DND-41 (cell line): ENCODE measurements around the gene ETFRF1.
A peak's percentile ranks its signal among the peaks of the same experiment; 100 is the strongest.

Experiments
- ATAC-seq: fragments of 200-7000 bp; cut with Tn5 transposase; 3 replicates; pipeline ENCODE4 v1.9.1; 2021; ENCODE audit warnings: low read depth; ENCODE audit not compliant: insufficient read depth
- DNase-seq: peaks from one replicate; pipeline ENCODE4 v3.0.0-alpha.2; 2020
- H2AFZ ChIP-seq: 2 replicates; pipeline ENCODE4 v1.6.0; 2012; ENCODE audit warnings: low read depth, low read length
- H3K27ac ChIP-seq: 2 replicates; pipeline ENCODE4 v1.5.1; 2012; ENCODE audit warnings: low read length, inconsistent platforms
- H3K27me3 ChIP-seq: fragments of 200-600 bp; sonication (generic); 2 replicates; pipeline ENCODE4 v1.6.0; 2012; ENCODE audit warnings: low read length, mild to moderate bottlenecking, inconsistent platforms; ENCODE audit not compliant: insufficient read depth, poor library complexity
- H3K36me3 ChIP-seq: 2 replicates; pipeline ENCODE4 v1.5.1; 2012; ENCODE audit warnings: low read length, inconsistent platforms; ENCODE audit not compliant: insufficient read depth
- H3K4me1 ChIP-seq: 2 replicates; pipeline ENCODE4 v1.5.1; 2012; ENCODE audit warnings: mild to moderate bottlenecking, low read length; ENCODE audit not compliant: insufficient read depth
- H3K4me2 ChIP-seq: 2 replicates; pipeline ENCODE4 v1.6.0; 2012; ENCODE audit warnings: mild to moderate bottlenecking, moderate library complexity, low read length, inconsistent platforms; ENCODE audit not compliant: insufficient read depth
- H3K4me3 ChIP-seq, 2 experiments: fragments of 200-600 bp in 1 of 2; shearing (Covaris generic) in 1 of 2; 2 replicates each; pipeline ENCODE4 v1.5.1; 2012 to 2016; ENCODE audit warnings: inconsistent platforms in 2 of 2, low read length in 2 of 2, mild to moderate bottlenecking in 2 of 2, low read depth in 1 of 2, moderate library complexity in 1 of 2
- H3K79me2 ChIP-seq: 2 replicates; pipeline ENCODE4 v1.6.0; 2012; ENCODE audit warnings: low read length, inconsistent platforms; ENCODE audit not compliant: insufficient read depth
- H3K9ac ChIP-seq: 2 replicates; pipeline ENCODE4 v1.6.0; 2012; ENCODE audit warnings: low read depth, mild to moderate bottlenecking, inconsistent platforms, low read length, moderate library complexity
- H3K9me3 ChIP-seq: 2 replicates; pipeline ENCODE4 v1.5.1; 2012; ENCODE audit warnings: low read length, moderate library complexity, mild to moderate bottlenecking, inconsistent platforms; ENCODE audit not compliant: insufficient read depth, severe bottlenecking
- H4K20me1 ChIP-seq: 2 replicates; pipeline ENCODE4 v1.6.0; 2012; ENCODE audit warnings: low read length; ENCODE audit not compliant: insufficient read depth
- EZH2 ChIP-seq: IDR thresholded peaks from 3 replicates; pipeline ENCODE4 v1.6.1; 2012; ENCODE audit warnings: borderline replicate concordance, low read depth, mild to moderate bottlenecking, moderate library complexity, low read length, inconsistent platforms; ENCODE audit not compliant: severe bottlenecking
- TF ChIP-seq, protein P1 (sequence below): IDR thresholded peaks from 2 replicates; pipeline ENCODE4 v1.5.1; 2012; ENCODE audit warnings: borderline replicate concordance, low read length, moderate library complexity, mild to moderate bottlenecking; ENCODE audit not compliant: poor library complexity, severe bottlenecking; ENCODE audit errors: extremely low read depth

Gene ETFRF1, protein sequence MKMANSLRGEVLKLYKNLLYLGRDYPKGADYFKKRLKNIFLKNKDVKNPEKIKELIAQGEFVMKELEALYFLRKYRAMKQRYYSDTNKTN

DNA sequence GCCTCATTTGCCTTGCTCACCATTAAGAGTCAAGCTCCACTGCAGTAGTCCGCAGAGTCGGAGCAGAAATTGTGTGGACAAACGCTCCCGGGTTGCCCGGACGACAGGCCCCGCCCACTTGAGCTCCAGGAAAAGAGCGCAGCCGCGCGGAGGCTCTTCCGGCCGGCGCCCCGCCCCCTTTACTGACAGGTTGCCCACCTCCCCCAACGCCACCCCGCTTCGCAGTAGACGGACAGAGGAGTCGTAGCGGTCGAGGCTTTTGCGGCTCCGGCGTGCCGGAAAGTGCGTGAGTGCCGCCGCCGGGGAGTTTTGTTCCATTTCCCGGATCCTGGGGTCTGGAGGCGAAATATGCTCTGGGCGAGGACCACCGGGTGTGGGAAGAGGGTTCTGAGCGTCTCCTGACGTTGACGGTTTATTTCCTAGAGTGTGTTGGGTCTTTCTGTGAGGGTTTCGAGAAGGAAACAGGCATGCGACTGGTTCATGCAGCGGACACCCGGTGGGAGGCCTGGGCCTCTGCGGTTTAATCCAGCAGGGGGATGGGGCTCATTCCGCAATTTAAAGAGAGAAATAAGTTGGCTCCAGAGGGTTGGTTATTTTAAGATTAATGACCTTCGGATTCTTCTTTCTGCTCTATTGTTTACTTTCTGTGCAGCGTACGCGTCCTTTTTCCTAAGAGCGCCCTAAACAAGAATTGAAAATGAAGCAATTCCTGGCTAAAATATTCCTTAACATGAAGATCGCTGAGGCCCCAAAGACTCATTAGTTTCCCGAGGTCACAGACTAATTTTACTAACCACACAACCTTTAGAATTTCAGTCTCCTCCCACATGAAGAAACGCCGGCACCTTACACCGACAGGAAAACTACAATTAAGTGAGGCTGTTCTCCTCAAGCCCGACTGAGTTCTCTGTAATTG lies at the start of gene ETFRF1, which contains the start of gene DNAI7:
Gene ETFRF1 (plus strand): TSS at position 182 of the 916 bp plus-strand sequence. CDS start 8,720 bp downstream, outside the sequence.
Gene DNAI7 (minus strand): TSS at position 105 of the 916 bp plus-strand sequence. CDS start 82 bp downstream, at position 23.
- peaks cover 20% of the 10 kb centered on the region for H3K4me1 ChIP-seq
- DNase-seq, result peak; percentile 95
- H3K9me3 ChIP-seq, result no peaks in the 10 kb centered on the region
- peak; percentile 96 for ATAC-seq
- peak within 1 kb of the TSS; percentile 36 to 94 for H3K4me3 ChIP-seq
- no peaks in the 10 kb centered on the region for H3K27me3 ChIP-seq
- no peaks in the 10 kb centered on the region for H4K20me1 ChIP-seq
- TF ChIP-seq, protein P1, sequence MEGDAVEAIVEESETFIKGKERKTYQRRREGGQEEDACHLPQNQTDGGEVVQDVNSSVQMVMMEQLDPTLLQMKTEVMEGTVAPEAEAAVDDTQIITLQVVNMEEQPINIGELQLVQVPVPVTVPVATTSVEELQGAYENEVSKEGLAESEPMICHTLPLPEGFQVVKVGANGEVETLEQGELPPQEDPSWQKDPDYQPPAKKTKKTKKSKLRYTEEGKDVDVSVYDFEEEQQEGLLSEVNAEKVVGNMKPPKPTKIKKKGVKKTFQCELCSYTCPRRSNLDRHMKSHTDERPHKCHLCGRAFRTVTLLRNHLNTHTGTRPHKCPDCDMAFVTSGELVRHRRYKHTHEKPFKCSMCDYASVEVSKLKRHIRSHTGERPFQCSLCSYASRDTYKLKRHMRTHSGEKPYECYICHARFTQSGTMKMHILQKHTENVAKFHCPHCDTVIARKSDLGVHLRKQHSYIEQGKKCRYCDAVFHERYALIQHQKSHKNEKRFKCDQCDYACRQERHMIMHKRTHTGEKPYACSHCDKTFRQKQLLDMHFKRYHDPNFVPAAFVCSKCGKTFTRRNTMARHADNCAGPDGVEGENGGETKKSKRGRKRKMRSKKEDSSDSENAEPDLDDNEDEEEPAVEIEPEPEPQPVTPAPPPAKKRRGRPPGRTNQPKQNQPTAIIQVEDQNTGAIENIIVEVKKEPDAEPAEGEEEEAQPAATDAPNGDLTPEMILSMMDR, result no peak
- no peak for TF ChIP-seq EZH2
- H3K79me2 ChIP-seq, result no peaks in the 10 kb centered on the region
- H3K27ac ChIP-seq, result peak within 1 kb of the TSS; percentile 85
- H3K9ac ChIP-seq, result peak within 1 kb of the TSS; percentile 65
- peak within 1 kb of the TSS; percentile 98 for H3K4me2 ChIP-seq
- peak within 1 kb of the TSS; percentile 83 for H2AFZ ChIP-seq
- H3K36me3 ChIP-seq, result no peaks in the 10 kb centered on the region

DNA sequence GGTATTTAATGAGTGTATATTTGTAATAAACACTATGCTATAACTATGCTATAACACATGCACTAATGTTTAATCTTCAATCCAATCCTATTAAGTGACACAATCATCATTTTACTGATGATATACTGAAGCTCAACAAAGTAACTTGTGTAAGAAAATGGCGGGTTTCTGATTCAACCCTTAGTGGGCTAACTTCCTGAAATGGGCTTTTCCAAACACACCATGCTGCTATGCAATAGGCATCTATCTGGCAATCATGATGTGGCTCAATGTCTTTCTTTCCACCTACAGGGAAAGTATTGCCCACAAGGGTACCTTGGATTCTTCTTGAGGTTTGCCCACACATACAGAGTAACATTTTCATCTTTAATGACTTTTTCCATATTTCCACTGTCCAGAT lies 48.4 kb upstream of the ETFRF1 start:
- H4K20me1 ChIP-seq, result no peaks in the 10 kb centered on the region
- no peaks in the 10 kb centered on the region for H3K9me3 ChIP-seq
- H3K79me2 ChIP-seq, result no peaks in the 10 kb centered on the region
- no peaks in the 10 kb centered on the region for H3K27me3 ChIP-seq
- no peak overlapping the region for H2AFZ ChIP-seq
- no peak overlapping the region for H3K27ac ChIP-seq
- H3K9ac ChIP-seq, result no peak overlapping the region
- DNase-seq, result no peak
- H3K36me3 ChIP-seq, result no peaks in the 10 kb centered on the region
- TF ChIP-seq, protein P1, result no peak
- no peak for TF ChIP-seq EZH2
- H3K4me2 ChIP-seq, result no peak overlapping the region
- ATAC-seq, result no peak
- no peak overlapping the region for H3K4me3 ChIP-seq
- H3K4me1 ChIP-seq, result no peaks in the 10 kb centered on the region

DNA sequence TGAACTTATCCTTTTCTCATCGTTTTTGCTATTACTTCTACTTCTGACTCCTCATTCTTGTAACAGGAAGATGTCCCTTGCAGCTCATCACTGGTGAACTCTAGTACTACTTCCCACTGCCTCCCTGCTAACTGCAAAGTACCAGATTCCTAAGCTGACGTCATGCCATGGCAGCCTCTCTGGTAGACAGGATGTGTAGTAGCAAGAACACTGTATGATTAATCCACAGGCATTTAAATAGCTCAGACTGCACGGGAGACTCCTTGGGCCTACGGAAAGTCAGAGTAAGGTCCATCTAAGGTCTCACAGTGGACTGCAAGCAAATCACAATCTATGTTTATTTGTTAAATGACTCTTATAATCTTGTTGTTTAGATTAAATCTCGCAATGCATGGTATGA lies 43.6 kb upstream of the ETFRF1 start:
- Histone ChIP-seq H3K79me2 (no peaks in the 10 kb centered on the region), H3K27me3 (no peaks in the 10 kb centered on the region), H3K9ac (no peak overlapping the region), H2AFZ (no peak overlapping the region), H3K9me3 (no peaks in the 10 kb centered on the region), H3K4me1 (peaks cover 7% of the 10 kb centered on the region), H3K27ac (no peak overlapping the region), H3K4me2 (no peak overlapping the region), H3K4me3 (no peak overlapping the region), H4K20me1 (no peaks in the 10 kb centered on the region), H3K36me3 (no peaks in the 10 kb centered on the region)
- ATAC-seq, result no peak; the same call in 2 of the 3 replicates
- DNase-seq, result no peak
- TF ChIP-seq, protein P1, result no peak
- TF ChIP-seq EZH2, result no peak
